ENCODE data around the gene KCNE3.

Gene KCNE3

DNA sequence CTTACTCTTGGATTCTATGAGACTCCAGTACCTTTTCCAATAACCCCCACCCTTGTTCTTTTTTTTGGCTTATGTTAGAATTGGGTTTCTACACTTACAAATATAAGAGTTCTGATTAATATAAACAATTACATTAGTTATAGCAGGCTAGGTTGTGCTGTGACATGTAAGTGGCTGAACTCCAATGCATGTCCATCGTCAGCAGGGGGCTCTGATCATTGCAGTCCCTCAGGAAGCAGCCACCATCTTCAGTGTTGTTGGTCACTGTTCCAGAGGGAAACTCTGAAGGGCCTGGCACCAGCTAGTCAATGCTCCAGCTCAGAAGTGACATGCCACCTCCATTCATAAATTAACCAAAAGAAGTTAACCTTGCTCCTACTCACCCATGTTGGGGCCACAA, 20.5 kb upstream of the KCNE3 start:
- H3K4me1 ChIP-seq (ENCODE audit: control insufficient read depth, insufficient read depth, low read length) = no peaks in the 10 kb centered on the region
- H3K9ac ChIP-seq (ENCODE audit: low read length) = no peak overlapping the region
- DNase-seq (ENCODE audit: low read depth) = no peak
- H3K36me3 ChIP-seq (ENCODE audit: control insufficient read depth, insufficient read depth, low read length, severe bottlenecking) = no peaks in the 10 kb centered on the region
- H3K9me3 ChIP-seq (ENCODE audit: control insufficient read depth, low read length) = no peaks in the 10 kb centered on the region
- no peak overlapping the region for H3K4me3 ChIP-seq (ENCODE audit: low read length)
- H3K27me3 ChIP-seq (replicated peaks; ENCODE audit: control insufficient read depth, insufficient read depth, low read length) = no peaks in the 10 kb centered on the region

DNA sequence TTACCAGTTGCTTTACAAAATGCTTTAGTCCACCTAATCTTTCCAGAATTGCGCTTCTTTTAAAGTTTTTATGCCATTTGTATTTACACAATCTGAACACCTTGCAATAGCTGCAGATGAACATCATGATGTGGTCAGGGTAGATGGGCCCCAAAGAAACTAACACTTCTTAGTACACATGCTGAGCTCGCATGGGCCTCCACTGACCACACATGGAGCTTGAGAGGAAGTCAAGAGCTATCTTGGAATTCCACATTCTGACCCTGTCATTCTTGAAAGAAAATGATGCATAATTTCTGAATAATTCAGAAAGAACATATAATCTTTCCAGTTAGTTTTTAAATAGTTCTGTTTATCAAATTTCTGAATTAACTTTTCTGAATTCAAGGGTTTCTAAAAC, 18.5 kb upstream of the KCNE3 start:
- Histone ChIP-seq H3K36me3 (ENCODE audit: control insufficient read depth, insufficient read depth, low read length, severe bottlenecking) (no peaks in the 10 kb centered on the region), H3K9me3 (ENCODE audit: control insufficient read depth, low read length) (no peaks in the 10 kb centered on the region), H3K4me3 (ENCODE audit: low read length) (no peak overlapping the region), H3K4me1 (ENCODE audit: control insufficient read depth, insufficient read depth, low read length) (no peaks in the 10 kb centered on the region), H3K27me3 (replicated peaks; ENCODE audit: control insufficient read depth, insufficient read depth, low read length) (no peaks in the 10 kb centered on the region), H3K9ac (ENCODE audit: low read length) (no peak overlapping the region)
- DNase-seq (ENCODE audit: low read depth) = no peak

DNA sequence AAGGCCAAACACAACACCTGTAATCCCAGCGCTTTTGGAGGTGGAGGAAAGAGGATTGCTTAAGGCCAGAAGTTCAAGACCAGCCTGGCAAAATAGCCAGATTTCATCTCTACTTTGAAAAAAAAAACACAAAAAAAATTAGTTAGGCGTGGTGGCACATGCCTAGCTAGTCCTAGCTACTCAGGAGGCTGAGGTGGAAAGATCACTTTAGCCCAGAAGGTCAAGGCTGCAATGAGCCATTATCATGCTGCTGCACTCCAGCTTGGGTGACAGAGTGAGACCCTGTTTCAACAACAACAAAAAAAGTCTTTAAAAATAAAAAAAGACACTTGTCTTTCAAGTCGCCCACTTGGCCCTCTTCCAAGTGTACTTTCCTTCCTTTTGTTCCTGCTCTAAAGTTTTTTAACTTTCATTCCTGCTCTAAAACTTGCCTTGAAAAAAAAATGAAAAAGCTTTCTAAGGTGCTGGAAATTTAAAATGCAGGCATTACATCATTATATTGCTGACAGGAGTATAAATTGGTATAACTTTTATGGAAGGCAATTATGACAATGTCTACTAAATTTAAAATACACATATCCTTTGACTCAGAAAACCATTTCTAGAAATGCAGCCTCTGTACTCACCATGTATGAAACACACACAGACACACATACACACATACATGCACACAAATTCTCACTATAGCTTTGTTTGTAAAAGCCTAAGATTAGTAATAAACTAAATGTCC, 13.5 kb upstream of the KCNE3 start:
- no peak overlapping the region for H3K9ac ChIP-seq (ENCODE audit: low read length)
- no peaks in the 10 kb centered on the region for H3K36me3 ChIP-seq (ENCODE audit: control insufficient read depth, insufficient read depth, low read length, severe bottlenecking)
- H3K9me3 ChIP-seq (ENCODE audit: control insufficient read depth, low read length) = no peaks in the 10 kb centered on the region
- no peaks in the 10 kb centered on the region for H3K4me1 ChIP-seq (ENCODE audit: control insufficient read depth, insufficient read depth, low read length)
- H3K4me3 ChIP-seq (ENCODE audit: low read length) = no peak overlapping the region
- DNase-seq (ENCODE audit: low read depth) = no peak
- peaks cover 5% of the 10 kb centered on the region for H3K27me3 ChIP-seq (replicated peaks; ENCODE audit: control insufficient read depth, insufficient read depth, low read length)

DNA sequence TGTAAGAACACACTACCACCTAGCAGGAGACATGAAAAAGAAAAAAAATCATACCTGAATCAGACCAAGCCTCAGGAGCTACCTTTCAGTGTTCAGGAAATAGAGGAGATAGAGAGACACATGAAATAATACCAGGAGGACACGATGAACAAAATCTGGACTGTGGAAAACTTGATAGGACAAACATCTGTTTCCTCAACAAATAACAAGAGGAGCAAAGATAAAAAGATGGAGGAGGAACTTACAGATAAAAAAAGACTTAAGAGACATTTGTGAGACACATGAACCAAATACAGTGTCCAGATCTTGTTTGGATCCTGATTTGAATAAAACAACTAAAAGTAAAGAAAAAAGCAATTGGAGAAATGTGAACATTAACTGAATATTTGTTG, 12.4 kb upstream of the KCNE3 start:
- no peak overlapping the region for H3K4me3 ChIP-seq (ENCODE audit: low read length)
- DNase-seq (ENCODE audit: low read depth) = no peak

DNA sequence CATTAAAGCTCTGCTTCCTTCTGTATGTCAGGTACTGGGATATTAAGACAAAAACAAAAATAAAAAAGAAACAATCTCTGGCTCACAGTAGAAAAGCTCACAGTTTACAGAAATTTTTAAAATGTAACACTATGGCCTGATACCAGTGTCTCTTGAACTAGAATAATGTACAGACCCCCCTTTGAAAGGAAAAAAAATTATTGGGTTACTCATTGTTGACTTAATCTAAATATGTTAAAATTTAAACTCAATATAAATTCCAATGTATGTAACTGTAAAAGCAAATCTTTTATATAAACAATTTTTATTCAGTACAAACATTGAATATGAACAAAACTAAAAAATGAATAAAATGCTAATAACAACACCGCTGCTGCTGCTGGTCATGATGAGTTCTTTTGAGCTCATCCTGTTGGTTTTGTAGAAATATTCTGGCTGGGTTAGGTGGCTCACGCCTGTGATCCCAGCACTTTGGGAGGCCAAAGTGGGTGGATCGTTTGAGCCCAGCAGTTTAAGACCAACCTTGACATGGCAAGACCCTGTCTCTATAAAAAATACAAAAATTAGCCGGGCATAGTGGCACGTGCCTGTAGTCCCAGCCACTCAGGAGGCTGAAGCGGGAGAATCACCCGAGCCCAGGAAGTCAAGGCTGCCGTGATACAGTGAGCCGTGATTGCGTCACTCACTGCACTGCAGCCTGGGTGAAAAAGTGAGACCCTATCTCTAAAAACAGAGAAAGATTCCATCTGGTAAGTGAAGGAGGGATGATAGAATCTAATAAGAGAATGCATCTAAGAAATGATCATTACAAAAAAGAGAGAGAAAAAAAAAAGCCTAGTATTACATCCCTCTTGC, 11.8 kb upstream of the KCNE3 start:
- DNase-seq (ENCODE audit: low read depth) = no peak
- Histone ChIP-seq H3K4me1 (ENCODE audit: control insufficient read depth, insufficient read depth, low read length) (peaks cover 4% of the 10 kb centered on the region), H3K36me3 (ENCODE audit: control insufficient read depth, insufficient read depth, low read length, severe bottlenecking) (no peaks in the 10 kb centered on the region), H3K9me3 (ENCODE audit: control insufficient read depth, low read length) (no peaks in the 10 kb centered on the region), H3K4me3 (ENCODE audit: low read length) (no peak overlapping the region), H3K27me3 (replicated peaks; ENCODE audit: control insufficient read depth, insufficient read depth, low read length) (peaks cover 11% of the 10 kb centered on the region), H3K9ac (ENCODE audit: low read length) (no peak overlapping the region)

More for the DNA sequence above, 12.4 kb upstream of the KCNE3 start:
- Histone ChIP-seq H3K4me1 (ENCODE audit: control insufficient read depth, insufficient read depth, low read length) (peaks cover 1% of the 10 kb centered on the region), H3K36me3 (ENCODE audit: control insufficient read depth, insufficient read depth, low read length, severe bottlenecking) (no peaks in the 10 kb centered on the region), H3K9me3 (ENCODE audit: control insufficient read depth, low read length) (no peaks in the 10 kb centered on the region), H3K9ac (ENCODE audit: low read length) (no peak overlapping the region), H3K27me3 (replicated peaks; ENCODE audit: control insufficient read depth, insufficient read depth, low read length) (peaks cover 11% of the 10 kb centered on the region)

DNA sequence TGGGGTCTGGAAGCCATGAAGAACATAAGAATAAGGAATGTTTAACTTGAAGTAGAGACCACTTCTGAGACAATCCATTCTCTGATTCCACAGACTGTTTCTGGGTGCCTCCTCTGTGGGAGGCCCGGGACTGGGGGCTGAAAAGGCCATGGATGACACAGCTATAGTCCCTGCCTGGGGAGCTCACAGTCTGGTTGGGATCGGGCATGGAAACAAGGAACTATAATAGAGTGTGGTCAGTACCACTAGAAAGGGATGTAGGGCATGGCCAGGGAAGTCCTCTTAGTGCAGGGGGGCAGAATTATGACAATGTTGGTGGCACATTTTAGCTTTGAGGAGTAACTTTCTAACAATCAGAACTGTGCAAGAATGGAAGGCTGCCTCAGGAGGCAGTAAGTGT, 9.2 kb upstream of the KCNE3 start:
- no peak for DNase-seq (ENCODE audit: low read depth)
- no peaks in the 10 kb centered on the region for H3K9me3 ChIP-seq (ENCODE audit: control insufficient read depth, low read length)
- no peak overlapping the region for H3K4me3 ChIP-seq (ENCODE audit: low read length)
- no peak overlapping the region for H3K9ac ChIP-seq (ENCODE audit: low read length)
- peaks cover 26% of the 10 kb centered on the region for H3K27me3 ChIP-seq (replicated peaks; ENCODE audit: control insufficient read depth, insufficient read depth, low read length)
- peaks cover 4% of the 10 kb centered on the region for H3K4me1 ChIP-seq (ENCODE audit: control insufficient read depth, insufficient read depth, low read length)
- no peaks in the 10 kb centered on the region for H3K36me3 ChIP-seq (ENCODE audit: control insufficient read depth, insufficient read depth, low read length, severe bottlenecking)

DNA sequence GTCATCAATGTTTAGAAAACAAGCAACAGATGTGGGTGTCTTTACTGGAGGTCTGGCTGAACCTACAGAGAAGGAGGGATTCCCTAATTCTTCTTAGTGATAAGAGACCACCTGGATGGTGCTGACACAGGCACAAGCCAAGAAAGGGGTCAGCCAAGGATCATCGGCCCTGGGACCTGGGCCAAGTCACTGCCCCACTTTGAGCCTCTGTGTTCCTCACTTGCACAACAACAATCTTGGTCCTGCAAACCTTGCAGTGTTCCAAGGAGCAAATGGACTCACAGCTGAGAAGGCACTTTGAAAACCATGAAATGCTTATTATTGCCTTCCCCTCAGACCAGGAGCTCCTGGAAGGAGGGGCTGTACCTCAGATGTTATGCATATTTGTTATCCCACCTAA, 7.0 kb upstream of the KCNE3 start:
- Histone ChIP-seq H3K27me3 (replicated peaks; ENCODE audit: control insufficient read depth, insufficient read depth, low read length) (peaks cover 30% of the 10 kb centered on the region), H3K9ac (ENCODE audit: low read length) (no peak overlapping the region), H3K4me1 (ENCODE audit: control insufficient read depth, insufficient read depth, low read length) (peaks cover 4% of the 10 kb centered on the region), H3K4me3 (ENCODE audit: low read length) (no peak overlapping the region), H3K9me3 (ENCODE audit: control insufficient read depth, low read length) (no peaks in the 10 kb centered on the region), H3K36me3 (ENCODE audit: control insufficient read depth, insufficient read depth, low read length, severe bottlenecking) (no peaks in the 10 kb centered on the region)
- no peak for DNase-seq (ENCODE audit: low read depth)

DNA sequence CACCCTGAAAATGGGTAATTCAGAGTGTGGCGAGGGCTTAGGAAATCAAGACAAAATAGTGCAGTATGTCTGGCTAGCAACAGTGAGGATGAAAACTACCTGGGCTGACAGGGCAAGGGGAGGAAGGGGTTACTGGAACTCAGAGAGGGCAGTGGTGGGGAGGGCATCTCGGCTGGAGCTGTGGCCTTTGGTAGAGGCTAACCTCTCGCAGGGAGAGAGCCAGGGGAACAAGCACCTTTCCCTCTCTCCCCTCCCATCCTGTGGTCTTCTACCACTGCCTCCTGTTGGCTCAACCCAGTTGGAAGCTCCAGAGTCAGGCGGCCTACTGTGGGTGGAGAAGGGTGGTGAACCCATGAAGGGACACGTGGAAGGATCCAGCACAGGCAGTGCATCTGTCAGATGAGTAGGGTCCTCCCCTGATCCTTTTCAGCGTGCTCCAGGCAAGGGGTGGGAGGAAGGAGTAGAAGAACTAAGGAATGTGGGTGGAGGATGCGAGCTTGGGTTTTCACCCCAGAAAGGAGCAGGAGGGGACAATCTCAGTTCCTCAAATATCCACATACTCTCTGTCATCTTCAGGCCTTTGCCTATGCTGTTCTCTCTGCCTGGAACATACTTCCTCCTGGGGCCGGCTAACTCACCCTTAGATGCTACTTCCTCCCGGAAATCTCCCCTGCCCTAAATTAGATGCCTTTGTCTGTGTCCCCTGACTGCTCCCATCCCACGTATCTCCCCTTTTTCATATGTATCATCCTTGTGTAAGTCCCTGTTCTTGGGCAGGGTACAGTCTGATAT, 6.2 kb upstream of the KCNE3 start:
- no peak overlapping the region for H3K9ac ChIP-seq (ENCODE audit: low read length)
- no peak overlapping the region for H3K4me3 ChIP-seq (ENCODE audit: low read length)
- H3K9me3 ChIP-seq (ENCODE audit: control insufficient read depth, low read length) = no peaks in the 10 kb centered on the region
- no peak for DNase-seq (ENCODE audit: low read depth)
- H3K36me3 ChIP-seq (ENCODE audit: control insufficient read depth, insufficient read depth, low read length, severe bottlenecking) = no peaks in the 10 kb centered on the region
- H3K27me3 ChIP-seq (replicated peaks; ENCODE audit: control insufficient read depth, insufficient read depth, low read length) = peaks cover 30% of the 10 kb centered on the region
- peaks cover 10% of the 10 kb centered on the region for H3K4me1 ChIP-seq (ENCODE audit: control insufficient read depth, insufficient read depth, low read length)

DNA sequence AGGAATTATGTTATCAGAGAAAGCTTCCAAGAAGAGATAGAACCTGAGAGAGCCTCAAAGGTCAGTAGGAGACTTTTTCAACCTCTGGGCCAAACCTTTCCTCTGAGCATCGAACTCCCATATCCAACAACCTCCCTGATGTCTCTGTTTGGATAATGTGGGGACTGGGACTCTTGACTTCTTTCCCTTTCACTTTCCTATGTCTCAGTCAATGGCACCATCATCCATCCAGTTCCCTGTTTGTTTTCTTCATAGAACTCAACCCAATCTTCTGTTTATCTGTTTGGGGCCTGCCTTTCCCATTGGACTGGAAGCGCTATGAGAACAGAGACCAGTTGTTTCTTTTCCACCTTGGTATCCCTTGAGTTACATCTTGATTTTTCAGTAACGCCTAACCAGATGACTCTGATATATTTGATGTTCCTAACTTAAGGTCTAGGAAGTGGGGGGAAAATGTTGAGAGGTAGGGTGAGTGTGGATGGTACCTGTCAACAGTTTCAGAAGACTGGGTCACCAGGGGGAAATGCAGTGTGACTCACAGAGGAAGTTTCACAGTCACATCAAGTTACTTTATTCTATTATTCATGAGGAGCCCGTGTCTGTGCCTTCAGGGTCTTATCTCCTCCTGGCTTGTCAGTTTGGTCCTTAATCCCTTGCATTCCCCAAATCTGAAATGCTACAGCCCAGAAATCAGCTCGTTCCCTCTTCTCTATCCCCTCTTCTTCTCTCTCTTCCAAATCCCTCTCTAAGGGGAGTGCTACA, 4.5 kb upstream of the KCNE3 start:
- peaks cover 32% of the 10 kb centered on the region for H3K27me3 ChIP-seq (replicated peaks; ENCODE audit: control insufficient read depth, insufficient read depth, low read length)
- H3K4me3 ChIP-seq (ENCODE audit: low read length) = no peak overlapping the region
- no peaks in the 10 kb centered on the region for H3K36me3 ChIP-seq (ENCODE audit: control insufficient read depth, insufficient read depth, low read length, severe bottlenecking)
- DNase-seq (ENCODE audit: low read depth) = no peak
- peaks cover 10% of the 10 kb centered on the region for H3K4me1 ChIP-seq (ENCODE audit: control insufficient read depth, insufficient read depth, low read length)
- H3K9ac ChIP-seq (ENCODE audit: low read length) = no peak overlapping the region
- no peaks in the 10 kb centered on the region for H3K9me3 ChIP-seq (ENCODE audit: control insufficient read depth, low read length)

DNA sequence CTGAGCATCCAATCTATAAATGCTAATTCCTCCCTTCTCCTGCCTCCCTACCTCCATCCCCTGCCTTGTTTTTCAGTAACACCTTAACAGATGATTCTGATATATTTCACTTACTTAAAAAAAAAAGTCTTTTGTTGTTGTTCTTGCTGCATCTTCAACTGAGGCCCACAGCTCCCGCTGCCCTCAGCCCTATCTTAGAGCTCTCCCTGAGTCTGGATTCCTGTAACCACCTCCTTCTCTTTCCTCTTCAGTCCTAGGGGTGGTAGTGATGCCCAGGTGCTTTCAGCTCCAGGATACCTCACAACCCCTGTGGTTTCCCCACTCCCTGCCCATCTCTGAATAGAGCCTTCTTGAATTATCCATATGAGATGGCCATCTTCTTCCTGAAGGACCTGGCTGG, 3.7 kb upstream of the KCNE3 start:
- Histone ChIP-seq H3K36me3 (ENCODE audit: control insufficient read depth, insufficient read depth, low read length, severe bottlenecking) (no peaks in the 10 kb centered on the region), H3K4me3 (ENCODE audit: low read length) (no peak overlapping the region), H3K4me1 (ENCODE audit: control insufficient read depth, insufficient read depth, low read length) (peaks cover 10% of the 10 kb centered on the region), H3K9ac (ENCODE audit: low read length) (no peak overlapping the region), H3K27me3 (replicated peaks; ENCODE audit: control insufficient read depth, insufficient read depth, low read length) (peaks cover 37% of the 10 kb centered on the region), H3K9me3 (ENCODE audit: control insufficient read depth, low read length) (no peaks in the 10 kb centered on the region)
- no peak for DNase-seq (ENCODE audit: low read depth)
